Astrocyte (in vitro differentiated cells and primary cell): Measurements from ENCODE around the gene MYPOP. TPM values are rescaled to one million over a fixed set of nuclear protein-coding genes. Genes with fewer than 3 reads are reported as not detected.
"Not testable (repeated sequence)": the region's sequence is repeated elsewhere in the genome, so short reads cannot be mapped to it uniquely, and the experiment has no call there.

Source experiments
- DNase-seq: peaks from one replicate; pipeline ENCODE4 v3.0.0-alpha.2; 2010; ENCODE audit warnings: low read depth
- FAIRE-seq: peaks from 2 replicates; lab custom pipeline; 2011; peaks lifted over from hg19 to GRCh38; lab: Jason Lieb, UNC
- H2AFZ ChIP-seq: 2 replicates; pipeline ENCODE4 v1.6.0; 2012; ENCODE audit warnings: low read depth, low read length, inconsistent platforms
- H3K27ac ChIP-seq: 2 replicates; pipeline ENCODE4 v1.5.1; 2011; ENCODE audit warnings: low read depth, low read length, inconsistent platforms
- H3K27me3 ChIP-seq: 2 replicates; pipeline ENCODE4 v1.6.0; 2011; ENCODE audit warnings: low read length, inconsistent platforms; ENCODE audit not compliant: insufficient read depth
- H3K36me3 ChIP-seq: 2 replicates; pipeline ENCODE4 v1.5.1; 2011; ENCODE audit warnings: low read length, inconsistent platforms; ENCODE audit not compliant: insufficient read depth
- H3K4me1 ChIP-seq: 2 replicates; pipeline ENCODE4 v1.5.1; 2011; ENCODE audit warnings: low read length, inconsistent platforms; ENCODE audit not compliant: insufficient read depth
- H3K4me2 ChIP-seq: 2 replicates; pipeline ENCODE4 v1.6.0; 2012; ENCODE audit warnings: low read length, inconsistent platforms
- H3K4me3 ChIP-seq: 2 replicates; pipeline ENCODE4 v1.5.1; 2011; ENCODE audit warnings: low read depth, mild to moderate bottlenecking, low read length, inconsistent platforms; ENCODE audit not compliant: insufficient read depth
- H3K79me2 ChIP-seq: 2 replicates; pipeline ENCODE4 v1.6.0; 2012; ENCODE audit warnings: mild to moderate bottlenecking, low read length, inconsistent platforms; ENCODE audit not compliant: insufficient read depth
- H3K9ac ChIP-seq: 2 replicates; pipeline ENCODE4 v1.6.0; 2012; ENCODE audit warnings: mild to moderate bottlenecking, low read length, inconsistent platforms
- H3K9me3 ChIP-seq: 2 replicates; pipeline ENCODE4 v1.5.1; 2012; ENCODE audit warnings: low read depth, mild to moderate bottlenecking, low read length, inconsistent platforms; ENCODE audit not compliant: insufficient read depth
- H4K20me1 ChIP-seq: 2 replicates; pipeline ENCODE4 v1.6.0; 2012; ENCODE audit warnings: low read length, inconsistent platforms; ENCODE audit not compliant: insufficient read depth
- H3K27ac Mint-ChIP-seq: one replicate; pipeline ENCODE4 v1.8.0; 2021; ENCODE audit warnings: mild to moderate bottlenecking, mixed read lengths; ENCODE audit not compliant: unreplicated experiment
- H3K27me3 Mint-ChIP-seq: one replicate; pipeline ENCODE4 v1.8.0; 2021; ENCODE audit warnings: low read depth, mixed read lengths; ENCODE audit not compliant: unreplicated experiment
- H3K36me3 Mint-ChIP-seq: one replicate; pipeline ENCODE4 v1.8.0; 2021; ENCODE audit warnings: low read depth, mixed read lengths; ENCODE audit not compliant: unreplicated experiment
- H3K4me1 Mint-ChIP-seq: one replicate; pipeline ENCODE4 v1.8.0; 2021; ENCODE audit warnings: low read depth, mixed read lengths; ENCODE audit not compliant: unreplicated experiment
- H3K4me3 Mint-ChIP-seq: one replicate; pipeline ENCODE4 v1.8.0; 2021; ENCODE audit warnings: mild to moderate bottlenecking, moderate library complexity, mixed read lengths; ENCODE audit not compliant: unreplicated experiment
- H3K9me3 Mint-ChIP-seq: one replicate; pipeline ENCODE4 v1.8.0; 2021; ENCODE audit warnings: mild to moderate bottlenecking, mixed read lengths; ENCODE audit not compliant: unreplicated experiment
- CTCF ChIP-seq: IDR thresholded peaks from 2 replicates; pipeline ENCODE4 v1.5.1; 2011; ENCODE audit warnings: low read depth, mild to moderate bottlenecking, inconsistent platforms, low read length, moderate library complexity; ENCODE audit not compliant: insufficient read depth
- EZH2 ChIP-seq: IDR thresholded peaks from 2 replicates; pipeline ENCODE4 v1.6.1; 2012; ENCODE audit warnings: mild to moderate bottlenecking, low read length, inconsistent platforms; ENCODE audit not compliant: insufficient read depth
- total RNA-seq: library from RNA; stranded (reverse); gene quantifications from 2 replicates; pipeline ENCODE4 v1.2.1, GENCODE V29; 2021

MYPOP gene
- total RNA-seq, 1 donor from 2014 or later: 11.0 TPM

GRCh38 chr19:45897261-45897812 is 5.1 kb downstream of the MYPOP start:
- Histone ChIP-seq H4K20me1 (peaks cover 14% of the 10 kb centered on the region), H2AFZ (no peak overlapping the region), H3K9ac (no peak overlapping the region), H3K4me1 (peaks cover 9% of the 10 kb centered on the region), H3K4me2 (no peak overlapping the region), H3K27me3 (no peaks in the 10 kb centered on the region), H3K4me3 (no peak overlapping the region), H3K36me3 (peaks cover 3% of the 10 kb centered on the region), H3K79me2 (peaks cover 4% of the 10 kb centered on the region), H3K9me3 (no peaks in the 10 kb centered on the region), H3K27ac (no peak overlapping the region)
- Mint-ChIP-seq H3K4me3 (no peak overlapping the region), H3K36me3 (peaks cover 15% of the 10 kb centered on the region), H3K27me3 (no peaks in the 10 kb centered on the region), H3K9me3 (no peaks in the 10 kb centered on the region), H3K4me1 (peaks cover 5% of the 10 kb centered on the region), H3K27ac (no peak overlapping the region)
- no peak for DNase-seq
- no peak for FAIRE-seq
- TF ChIP-seq EZH2 (no peak), CTCF (no peak)

- H3K4me1 ChIP-seq, H3K9me3 Mint-ChIP-seq, H2AFZ ChIP-seq, H3K79me2 ChIP-seq, H3K27ac ChIP-seq, H3K4me2 ChIP-seq, FAIRE-seq, H3K27me3 ChIP-seq, H3K4me3 Mint-ChIP-seq, H3K9me3 ChIP-seq, H3K9ac ChIP-seq, H3K4me1 Mint-ChIP-seq, H3K27me3 Mint-ChIP-seq, H3K27ac Mint-ChIP-seq, H3K36me3 ChIP-seq, H3K4me3 ChIP-seq, DNase-seq: not testable (repeated sequence)
- peaks cover 14% of the 10 kb centered on the region for H4K20me1 ChIP-seq
- H3K36me3 Mint-ChIP-seq: peaks cover 18% of the 10 kb centered on the region
Measured at GRCh38 chr19:45895983-45896599, 6.3 kb downstream of the MYPOP start.

- Histone ChIP-seq H2AFZ (no peak overlapping the region), H4K20me1 (peaks cover 8% of the 10 kb centered on the region), H3K27me3 (no peaks in the 10 kb centered on the region), H3K4me1 (no peaks in the 10 kb centered on the region), H3K36me3 (peaks cover 3% of the 10 kb centered on the region), H3K79me2 (peaks cover 4% of the 10 kb centered on the region), H3K4me3 (no peak overlapping the region), H3K4me2 (no peak overlapping the region), H3K9me3 (no peaks in the 10 kb centered on the region), H3K27ac (no peak overlapping the region), H3K9ac (no peak overlapping the region)
- FAIRE-seq (no peak), DNase-seq (no peak)
- Mint-ChIP-seq H3K9me3 (no peaks in the 10 kb centered on the region), H3K4me3 (no peak overlapping the region), H3K4me1 (peaks cover under 1% of the 10 kb centered on the region), H3K27ac (no peak overlapping the region), H3K36me3 (peaks cover 13% of the 10 kb centered on the region), H3K27me3 (no peaks in the 10 kb centered on the region)
- TF ChIP-seq EZH2 (no peak), CTCF (no peak)
Measured at GRCh38 chr19:45895519-45895972, 6.9 kb downstream of the MYPOP start.
